Measurements from ENCODE around the gene MTNR1A.
"Not testable (repeated sequence)": the region's sequence is repeated elsewhere in the genome, so short reads cannot be mapped to it uniquely, and the experiment has no call there.

The MTNR1A gene

GRCh38 chr4:186537843-186538521, 17.4 kb downstream of the MTNR1A start:
- Mint-ChIP-seq H3K4me3 (no peak overlapping the region), H3K9me3 (peaks cover 11% of the 10 kb centered on the region), H3K27me3 (no peaks in the 10 kb centered on the region), H3K27ac (no peak overlapping the region), H3K4me1 (ENCODE audit: low read depth) (no peaks in the 10 kb centered on the region), H3K36me3 (ENCODE audit: low read depth) (no peaks in the 10 kb centered on the region)

- H3K4me3 Mint-ChIP-seq: no peak overlapping the region
- H3K9me3 Mint-ChIP-seq: peaks cover 7% of the 10 kb centered on the region
- H3K27ac Mint-ChIP-seq: no peak overlapping the region
- H3K27me3 Mint-ChIP-seq: no peaks in the 10 kb centered on the region
- H3K4me1 Mint-ChIP-seq (ENCODE audit: low read depth): no peaks in the 10 kb centered on the region
- no peaks in the 10 kb centered on the region for H3K36me3 Mint-ChIP-seq (ENCODE audit: low read depth)
These were observed 19.1 kb downstream of the MTNR1A start for GRCh38 chr4:186536285-186536684.

- no peaks in the 10 kb centered on the region for H3K4me1 Mint-ChIP-seq (ENCODE audit: low read depth)
- H3K4me3 Mint-ChIP-seq: no peak overlapping the region
- no peak overlapping the region for H3K27ac Mint-ChIP-seq
- H3K9me3 Mint-ChIP-seq: peaks cover 7% of the 10 kb centered on the region
- H3K27me3 Mint-ChIP-seq: no peaks in the 10 kb centered on the region
- H3K36me3 Mint-ChIP-seq (ENCODE audit: low read depth): no peaks in the 10 kb centered on the region
These were observed 21.3 kb downstream of the MTNR1A start for GRCh38 chr4:186534056-186534455.

- H3K27me3 Mint-ChIP-seq; H3K4me3 Mint-ChIP-seq; H3K27ac Mint-ChIP-seq; H3K4me1 Mint-ChIP-seq (ENCODE audit: low read depth); H3K36me3 Mint-ChIP-seq (ENCODE audit: low read depth): not testable (repeated sequence)
- H3K9me3 Mint-ChIP-seq: peaks cover 17% of the 10 kb centered on the region
These were observed 31.4 kb downstream of the MTNR1A start for GRCh38 chr4:186523927-186524326.

GRCh38 chr4:186516287-186516686, 39.1 kb downstream of the MTNR1A start:
- H3K4me1 Mint-ChIP-seq (ENCODE audit: low read depth): no peaks in the 10 kb centered on the region

GRCh38 chr4:186514271-186514950, 41.0 kb downstream of the MTNR1A start:
- H3K4me1 Mint-ChIP-seq (ENCODE audit: low read depth): no peaks in the 10 kb centered on the region
- no peaks in the 10 kb centered on the region for H3K36me3 Mint-ChIP-seq (ENCODE audit: low read depth)
- peaks cover 11% of the 10 kb centered on the region for H3K9me3 Mint-ChIP-seq
- no peak overlapping the region for H3K4me3 Mint-ChIP-seq
- H3K27ac Mint-ChIP-seq: no peak overlapping the region
- no peaks in the 10 kb centered on the region for H3K27me3 Mint-ChIP-seq

More at GRCh38 chr4:186516287-186516686, 39.1 kb downstream of the MTNR1A start:
- H3K9me3 Mint-ChIP-seq: peaks cover 14% of the 10 kb centered on the region
- H3K27ac Mint-ChIP-seq: no peak overlapping the region
- no peaks in the 10 kb centered on the region for H3K27me3 Mint-ChIP-seq
- no peak overlapping the region for H3K4me3 Mint-ChIP-seq
- H3K36me3 Mint-ChIP-seq (ENCODE audit: low read depth): no peaks in the 10 kb centered on the region

GRCh38 chr4:186504771-186505170, 50.6 kb downstream of the MTNR1A start:
- not testable (repeated sequence) for H3K4me1 Mint-ChIP-seq (ENCODE audit: low read depth); H3K9me3 Mint-ChIP-seq; H3K27me3 Mint-ChIP-seq; H3K27ac Mint-ChIP-seq; H3K4me3 Mint-ChIP-seq; H3K36me3 Mint-ChIP-seq (ENCODE audit: low read depth)

GRCh38 chr4:186502231-186502630, 53.1 kb downstream of the MTNR1A start:
- Mint-ChIP-seq H3K4me1 (ENCODE audit: low read depth) (no peaks in the 10 kb centered on the region), H3K27me3 (no peaks in the 10 kb centered on the region), H3K36me3 (ENCODE audit: low read depth) (no peaks in the 10 kb centered on the region), H3K9me3 (peaks cover 10% of the 10 kb centered on the region), H3K4me3 (no peak overlapping the region), H3K27ac (no peak overlapping the region)

- Mint-ChIP-seq H3K27ac (no peak overlapping the region), H3K9me3 (peaks cover 10% of the 10 kb centered on the region), H3K4me1 (ENCODE audit: low read depth) (no peaks in the 10 kb centered on the region), H3K27me3 (no peaks in the 10 kb centered on the region), H3K4me3 (no peak overlapping the region), H3K36me3 (ENCODE audit: low read depth) (no peaks in the 10 kb centered on the region)
These were observed 53.8 kb downstream of the MTNR1A start for GRCh38 chr4:186501554-186501953.

- Mint-ChIP-seq H3K36me3 (ENCODE audit: low read depth) (no peaks in the 10 kb centered on the region), H3K4me3 (no peak overlapping the region), H3K27me3 (no peaks in the 10 kb centered on the region), H3K4me1 (ENCODE audit: low read depth) (no peaks in the 10 kb centered on the region), H3K9me3 (peaks cover 14% of the 10 kb centered on the region), H3K27ac (no peak overlapping the region)
These were observed 54.6 kb downstream of the MTNR1A start for GRCh38 chr4:186500721-186501304.

GRCh38 chr4:186499467-186499866, 55.9 kb downstream of the MTNR1A start:
- no peaks in the 10 kb centered on the region for H3K36me3 Mint-ChIP-seq (ENCODE audit: low read depth)
- no peaks in the 10 kb centered on the region for H3K27me3 Mint-ChIP-seq
- H3K4me1 Mint-ChIP-seq (ENCODE audit: low read depth): no peaks in the 10 kb centered on the region
- H3K4me3 Mint-ChIP-seq: no peak overlapping the region
- no peak overlapping the region for H3K27ac Mint-ChIP-seq
- peaks cover 20% of the 10 kb centered on the region for H3K9me3 Mint-ChIP-seq

GRCh38 chr4:186497043-186497442, 58.3 kb downstream of the MTNR1A start:
- H3K9me3 Mint-ChIP-seq: peaks cover 34% of the 10 kb centered on the region
- no peaks in the 10 kb centered on the region for H3K27me3 Mint-ChIP-seq
- no peak overlapping the region for H3K27ac Mint-ChIP-seq
- no peaks in the 10 kb centered on the region for H3K4me1 Mint-ChIP-seq (ENCODE audit: low read depth)
- no peak overlapping the region for H3K4me3 Mint-ChIP-seq
- H3K36me3 Mint-ChIP-seq (ENCODE audit: low read depth): no peaks in the 10 kb centered on the region

GRCh38 chr4:186494496-186494895, 60.9 kb downstream of the MTNR1A start:
- Mint-ChIP-seq H3K36me3 (ENCODE audit: low read depth) (no peaks in the 10 kb centered on the region), H3K9me3 (peaks cover 40% of the 10 kb centered on the region), H3K4me3 (no peak overlapping the region), H3K27ac (no peak overlapping the region), H3K27me3 (no peaks in the 10 kb centered on the region), H3K4me1 (ENCODE audit: low read depth) (no peaks in the 10 kb centered on the region)

- no peak overlapping the region for H3K4me3 Mint-ChIP-seq
- H3K27ac Mint-ChIP-seq: no peak overlapping the region
- H3K9me3 Mint-ChIP-seq: peaks cover 19% of the 10 kb centered on the region
- H3K27me3 Mint-ChIP-seq: no peaks in the 10 kb centered on the region
- H3K4me1 Mint-ChIP-seq (ENCODE audit: low read depth): no peaks in the 10 kb centered on the region
- no peaks in the 10 kb centered on the region for H3K36me3 Mint-ChIP-seq (ENCODE audit: low read depth)
These were observed 67.6 kb downstream of the MTNR1A start for GRCh38 chr4:186487726-186488125.

- H3K36me3 Mint-ChIP-seq (ENCODE audit: low read depth): no peaks in the 10 kb centered on the region
- peaks cover 12% of the 10 kb centered on the region for H3K9me3 Mint-ChIP-seq
- no peaks in the 10 kb centered on the region for H3K27me3 Mint-ChIP-seq
- no peaks in the 10 kb centered on the region for H3K4me1 Mint-ChIP-seq (ENCODE audit: low read depth)
- no peak overlapping the region for H3K4me3 Mint-ChIP-seq
- H3K27ac Mint-ChIP-seq: no peak overlapping the region
These were observed 69.2 kb downstream of the MTNR1A start for GRCh38 chr4:186486172-186486571.

All from stimulated activated naive CD8-positive, alpha-beta T cell treated with anti-CD3 and anti-CD28 coated beads, Interleukin-15, Interleukin-2, amounts not matched to agents 100 ng/mL and 50 ng/mL, for 24 hours (primary cell).